ENCODE results near the gene RHEX.
"Not testable (repeated sequence)": the region's sequence is repeated elsewhere in the genome, so short reads cannot be mapped to it uniquely, and the experiment has no call there.

Gene RHEX

DNA sequence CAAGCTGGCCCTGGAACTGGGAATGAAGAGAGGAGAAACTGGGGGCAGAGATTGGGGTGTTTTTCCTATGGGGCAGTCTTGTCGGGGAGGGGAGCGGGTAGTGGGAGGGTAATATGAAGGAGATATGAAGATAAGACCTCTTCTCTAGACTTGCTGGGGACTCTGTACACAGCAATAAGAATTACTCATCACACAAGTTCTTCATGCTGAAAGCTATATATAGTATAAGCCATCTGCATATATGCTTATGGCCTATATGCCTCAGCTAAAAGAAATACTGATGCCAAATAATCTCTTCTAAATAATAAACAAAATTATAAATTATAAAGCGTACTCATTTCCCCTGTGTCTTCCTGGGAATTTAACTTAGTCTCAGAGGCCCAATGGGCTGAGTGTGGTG, 7.9 kb downstream of the RHEX start:
- no peak for DNase-seq

DNA sequence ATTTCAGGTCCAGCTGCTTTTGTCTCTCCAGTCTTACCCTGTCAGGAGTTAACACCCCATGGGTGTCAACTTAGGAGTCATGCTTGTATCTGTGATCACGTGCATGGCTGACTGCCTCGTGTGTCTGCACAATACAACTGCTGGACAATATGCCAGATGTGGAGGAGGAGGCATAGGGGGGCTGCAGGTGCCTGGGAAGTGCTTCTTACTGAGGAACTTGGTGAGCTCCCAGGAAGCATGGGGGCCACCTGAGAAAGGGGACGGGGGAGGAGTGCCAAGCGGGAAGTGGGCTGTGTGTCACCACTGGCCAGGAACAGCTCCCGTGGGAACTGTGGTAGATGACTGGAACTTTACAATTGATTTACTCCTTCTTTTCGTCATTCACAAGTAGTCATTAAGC, 9.5 kb downstream of the RHEX start:
- DNase-seq = peak; percentile 41

DNA sequence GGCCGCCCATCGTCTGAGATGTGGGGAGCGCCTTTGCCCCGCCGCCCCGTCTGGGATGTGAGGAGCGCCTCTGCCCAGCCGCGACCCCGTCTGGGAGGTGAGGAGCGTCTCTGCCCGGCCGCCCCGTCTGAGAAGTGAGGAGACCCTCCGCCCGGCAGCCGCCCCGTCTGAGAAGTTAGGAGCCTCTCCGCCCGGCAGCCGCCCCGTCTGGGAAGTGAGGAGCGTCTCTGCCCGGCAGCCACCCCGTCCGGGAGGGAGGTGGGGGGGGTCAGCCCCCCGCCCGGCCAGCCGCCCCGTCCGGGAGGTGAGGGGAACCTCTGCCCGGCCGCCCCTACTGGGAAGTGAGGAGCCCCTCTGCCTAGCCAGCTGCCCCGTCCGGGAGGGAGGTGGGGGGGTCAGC, 11.0 kb downstream of the RHEX start:
- DNase-seq = not testable (repeated sequence)

DNA sequence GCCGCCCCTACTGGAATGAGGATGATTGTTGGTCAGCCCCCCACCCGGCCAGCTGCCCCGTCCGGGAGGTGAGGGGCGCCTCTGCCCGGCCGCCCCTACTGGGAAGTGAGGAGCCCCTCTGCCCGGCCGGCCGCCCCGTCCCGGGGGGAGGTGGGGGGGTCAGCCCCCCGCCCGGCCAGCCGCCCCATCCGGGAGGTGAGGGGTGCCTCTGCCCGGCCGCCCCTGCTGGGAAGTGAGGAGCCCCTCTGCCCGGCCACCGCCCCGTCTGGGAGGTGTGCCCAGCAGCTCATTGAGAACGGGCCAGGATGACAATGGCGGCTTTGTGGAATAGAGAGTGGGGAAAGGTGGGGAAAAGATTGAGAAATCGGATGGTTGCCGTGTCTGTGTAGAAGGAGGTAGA, 11.5 kb downstream of the RHEX start:
- DNase-seq = not testable (repeated sequence)

DNA sequence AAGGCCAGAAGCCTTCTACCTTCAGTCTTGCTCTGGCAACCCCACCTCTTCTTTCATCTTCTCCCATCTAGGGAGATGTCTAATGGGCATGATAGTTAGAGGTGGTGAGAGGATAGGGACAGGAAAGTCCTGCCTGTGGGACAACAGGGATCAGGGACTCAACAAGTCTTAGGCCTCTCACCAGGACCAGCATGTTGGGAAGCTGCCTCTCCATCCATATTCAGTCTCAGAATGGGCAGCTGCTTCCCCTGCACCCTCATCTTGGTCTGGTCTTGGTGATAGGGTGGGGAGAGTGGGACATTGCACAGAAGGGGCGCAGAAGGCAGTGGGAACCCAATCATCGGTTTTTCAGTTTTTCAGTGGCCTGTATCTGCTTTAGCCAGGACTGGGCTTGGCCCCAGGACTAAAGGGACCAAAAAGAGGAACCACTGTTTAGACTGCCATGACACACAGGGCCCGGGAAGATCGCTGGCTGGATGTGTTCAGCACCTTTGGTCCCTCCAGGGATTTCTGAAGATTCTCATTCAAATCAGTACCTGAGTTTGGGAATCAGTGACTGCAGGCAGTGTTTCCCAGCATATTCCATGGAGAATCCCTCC, 12.7 kb downstream of the RHEX start:
- no peak for DNase-seq

DNA sequence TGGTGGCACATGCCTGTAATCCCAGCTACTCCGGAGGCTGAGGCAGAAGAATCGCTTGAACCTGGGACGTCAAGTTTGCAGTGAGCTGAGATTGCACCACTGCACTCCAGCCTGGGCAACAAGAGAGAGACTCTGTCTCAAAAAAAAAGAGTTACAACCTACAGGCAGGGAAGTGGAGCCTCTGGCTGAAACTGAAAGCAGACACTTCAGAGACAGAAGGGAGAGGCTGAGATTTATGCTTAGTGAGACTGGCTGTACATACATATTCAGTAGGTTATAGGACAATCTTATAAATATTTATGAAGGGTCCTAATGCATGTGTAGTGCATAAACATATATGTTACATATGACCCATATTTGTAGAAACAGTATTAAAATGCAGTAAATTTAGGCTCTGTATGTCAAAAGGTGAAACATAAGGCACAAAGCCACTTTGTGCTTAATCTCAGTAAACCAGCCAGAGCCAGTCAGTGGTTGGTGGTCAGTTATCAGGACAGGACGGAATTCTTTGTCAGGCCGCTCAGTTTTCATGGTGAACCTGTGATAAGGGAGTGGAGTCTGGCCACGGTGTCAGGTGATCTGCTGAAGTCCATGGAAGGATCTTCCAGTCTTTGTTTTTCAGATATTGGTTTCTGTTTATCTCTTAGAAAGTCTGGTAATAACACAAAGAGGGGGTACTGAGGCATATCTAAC, 13.7 kb downstream of the RHEX start:
- no peak for DNase-seq

DNA sequence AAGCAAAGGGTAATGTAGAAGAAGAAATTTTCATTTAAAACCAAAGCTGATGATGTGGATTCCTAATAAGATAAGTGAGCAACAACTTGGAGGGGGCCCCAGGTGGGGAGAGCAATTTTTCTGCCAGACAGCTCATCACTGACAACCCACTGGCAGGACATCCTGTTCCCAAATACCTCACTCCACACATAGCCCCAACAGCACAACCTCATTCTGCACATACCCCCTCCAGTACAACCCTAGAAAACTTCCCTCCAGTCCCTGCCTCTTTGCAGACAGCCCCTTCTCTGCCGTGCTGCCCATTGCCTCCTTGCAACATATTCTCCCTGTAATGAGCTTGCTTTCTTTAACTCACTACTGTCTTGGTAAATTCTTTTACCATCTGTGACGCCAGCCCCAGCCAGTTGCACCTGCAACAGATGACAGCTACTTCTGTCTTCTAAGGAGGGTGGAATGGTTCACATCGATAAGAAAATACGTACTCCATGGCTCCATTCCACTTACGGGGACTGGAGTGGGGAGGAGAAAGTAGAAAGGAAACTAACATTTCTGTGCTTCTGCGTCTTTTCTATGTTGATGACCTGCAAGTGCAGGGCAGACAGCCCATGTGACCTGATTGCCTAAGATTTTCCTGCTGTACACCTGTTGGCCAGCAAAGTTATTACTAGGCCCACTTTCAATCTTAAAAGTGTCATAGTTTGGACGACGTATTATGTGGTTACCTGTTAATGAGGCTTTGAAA, 14.7 kb downstream of the RHEX start:
- no peak for DNase-seq

DNA sequence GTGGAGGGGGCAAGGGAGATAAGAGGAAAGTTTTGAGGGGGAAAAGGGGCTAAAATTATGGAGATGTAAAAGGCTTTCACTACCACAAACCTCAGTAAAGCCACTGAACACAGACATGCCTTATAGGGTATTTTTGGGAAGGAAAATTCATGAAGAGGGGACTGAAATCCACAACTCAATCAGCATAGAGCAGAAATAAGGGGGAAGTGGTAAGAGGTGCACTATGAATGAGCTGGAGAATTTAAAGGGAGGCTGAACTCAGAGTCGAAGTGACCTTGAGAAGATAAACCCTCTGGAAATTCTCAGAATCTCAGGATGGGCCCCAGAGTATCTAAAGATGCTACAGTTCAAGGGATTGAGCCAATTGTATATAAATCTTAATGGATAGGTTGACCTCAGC, 15.3 kb downstream of the RHEX start:
- no peak for DNase-seq

DNA sequence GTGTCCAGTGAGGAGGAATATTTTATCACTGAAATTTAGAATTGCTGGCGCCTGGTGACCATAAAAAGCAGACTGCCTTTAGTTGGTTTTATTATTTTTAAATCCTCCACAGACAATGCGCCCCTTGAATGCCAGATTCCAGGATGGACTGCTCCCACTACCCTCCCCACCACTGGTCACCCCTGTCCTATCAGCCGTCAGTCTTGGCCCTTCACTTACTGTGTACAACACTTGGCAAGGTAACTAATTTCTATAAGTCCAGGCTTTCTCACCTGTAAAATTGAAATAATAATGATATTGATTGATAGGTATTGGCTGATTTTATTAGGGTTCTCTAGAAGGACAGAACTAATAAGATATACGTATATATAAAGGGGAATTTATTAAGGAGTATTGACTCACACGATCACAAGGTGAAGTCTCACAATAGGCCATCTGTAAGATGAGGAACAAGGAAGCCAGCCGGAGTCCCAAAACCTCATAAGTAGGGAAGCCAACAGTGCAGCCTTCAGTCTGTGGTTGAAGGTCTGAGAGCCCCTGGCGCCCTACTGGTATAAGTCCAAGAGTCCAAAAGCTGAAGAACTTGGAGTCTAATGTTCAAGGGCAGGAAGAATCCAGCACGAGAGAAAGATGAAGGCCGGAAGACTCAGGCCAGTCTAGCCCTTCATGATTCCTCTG, 17.8 kb downstream of the RHEX start:
- DNase-seq = no peak

DNA sequence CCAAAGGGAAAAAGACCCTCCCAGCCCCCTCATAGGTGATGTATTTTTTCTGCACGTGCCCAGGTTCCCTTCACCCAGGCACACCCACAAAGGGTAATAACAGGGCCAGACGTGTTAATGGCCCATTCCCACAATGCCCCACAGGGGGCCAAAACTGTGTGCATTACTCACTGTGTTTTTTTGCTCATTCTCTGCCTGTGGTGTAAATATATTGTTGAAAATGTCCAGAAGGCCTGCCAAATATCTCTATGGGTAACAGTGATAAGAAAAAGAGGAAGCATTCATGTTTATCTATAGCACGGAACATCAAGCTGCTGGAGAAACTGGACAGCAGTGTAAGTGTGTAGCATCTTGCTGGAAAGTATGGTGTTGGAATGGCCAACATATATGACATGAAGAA, 21.9 kb downstream of the RHEX start:
- no peak for DNase-seq

DNA sequence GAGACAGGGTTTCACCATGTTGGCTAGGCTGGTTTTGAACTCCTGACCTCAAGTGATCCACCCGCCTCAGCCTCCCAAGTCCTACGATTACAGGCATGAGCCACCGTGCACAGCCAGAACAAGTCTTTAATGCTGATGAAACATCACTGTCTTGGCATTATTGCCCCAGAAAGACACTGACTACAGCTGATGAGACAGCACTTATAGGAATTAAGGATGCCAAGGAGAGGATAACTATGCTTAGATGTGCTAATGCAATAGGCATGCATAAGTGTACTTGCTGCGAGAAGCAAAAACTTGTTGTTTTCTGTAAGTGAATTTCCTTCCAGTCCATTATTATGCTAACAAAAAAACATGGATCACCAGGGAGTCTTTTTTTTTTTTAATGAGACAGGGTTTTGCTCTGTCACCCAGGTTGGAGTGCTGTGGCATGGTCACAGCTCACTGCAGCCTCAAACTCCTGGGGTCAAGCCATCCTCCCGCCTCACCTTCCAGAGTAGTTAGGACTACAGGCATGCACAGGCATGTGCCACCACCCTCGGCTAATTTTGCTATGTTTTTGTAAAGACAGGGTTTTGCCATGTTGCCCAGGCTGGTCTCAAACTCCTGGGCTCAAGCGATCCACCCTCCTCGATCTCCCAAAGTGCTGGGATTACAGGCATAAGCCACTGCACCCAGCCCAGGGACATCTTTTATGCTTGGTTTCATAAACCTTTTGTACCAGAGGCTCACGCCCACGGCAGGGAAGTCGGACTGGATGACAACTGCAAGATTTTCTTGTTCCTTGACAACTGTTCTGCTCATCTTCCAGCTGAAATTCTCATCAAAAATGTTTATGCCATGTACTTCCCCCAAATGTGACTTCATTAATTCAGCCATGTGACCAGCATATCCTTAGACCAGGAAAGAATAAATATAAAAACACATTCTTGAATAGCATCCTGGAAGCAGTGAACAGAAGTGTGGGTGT, 23.1 kb downstream of the RHEX start:
- no peak for DNase-seq

DNA sequence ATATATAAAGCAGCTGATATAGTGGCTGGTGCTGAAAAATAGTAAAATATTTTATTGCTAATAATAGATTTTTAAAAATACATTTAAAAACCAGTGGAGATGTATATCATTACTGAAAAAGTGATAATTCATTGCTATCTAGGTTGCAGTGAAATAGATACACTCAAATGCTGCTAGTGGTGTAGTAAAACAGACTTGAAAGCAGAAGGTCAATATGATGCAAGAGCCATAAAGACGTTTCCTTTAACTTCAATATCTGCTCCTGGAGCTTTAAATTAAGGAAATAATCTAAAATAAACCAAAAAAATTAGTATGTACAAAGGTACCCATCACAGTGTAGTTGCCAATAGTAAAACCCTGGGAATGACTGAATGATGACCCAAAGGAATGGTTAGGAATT, 26.2 kb downstream of the RHEX start:
- DNase-seq = no peak

DNA sequence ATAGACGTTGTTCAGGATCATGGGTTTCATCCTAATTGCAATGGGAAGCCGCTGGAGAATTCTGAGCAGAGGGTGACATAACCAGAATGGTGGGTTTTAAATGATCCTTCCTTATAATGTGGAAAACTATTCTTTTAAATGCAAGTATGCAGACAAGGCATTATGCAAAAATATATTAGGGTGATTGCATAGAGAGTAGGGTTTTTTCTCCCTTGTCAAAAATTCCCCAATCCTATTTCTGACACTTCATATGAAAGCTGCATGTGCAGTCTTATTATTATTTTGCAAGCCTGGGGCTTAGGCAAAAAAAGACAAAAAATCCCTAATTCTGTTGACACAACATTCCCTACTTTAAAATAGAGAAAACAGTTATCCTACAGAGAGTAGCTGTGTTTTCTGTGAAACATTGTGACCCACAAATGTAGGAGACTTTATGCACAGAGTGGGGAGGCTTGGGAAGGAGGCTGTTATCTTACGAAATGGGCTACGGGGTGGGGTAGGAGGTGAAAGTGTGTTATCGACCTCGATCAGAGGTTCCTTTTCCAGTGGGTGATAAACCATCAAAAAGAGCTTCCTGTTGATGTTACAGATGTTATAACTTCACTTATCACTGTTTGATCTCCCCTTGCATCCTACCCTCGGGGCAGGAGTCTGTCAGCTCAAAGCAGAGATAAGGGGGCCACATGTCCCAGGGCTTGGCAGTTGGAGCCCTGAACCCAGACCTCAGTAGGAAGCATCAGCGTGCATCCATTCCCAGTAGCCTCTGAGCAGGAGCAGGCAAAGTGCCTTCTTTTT, 27.2 kb downstream of the RHEX start:
- no peak for DNase-seq

DNA sequence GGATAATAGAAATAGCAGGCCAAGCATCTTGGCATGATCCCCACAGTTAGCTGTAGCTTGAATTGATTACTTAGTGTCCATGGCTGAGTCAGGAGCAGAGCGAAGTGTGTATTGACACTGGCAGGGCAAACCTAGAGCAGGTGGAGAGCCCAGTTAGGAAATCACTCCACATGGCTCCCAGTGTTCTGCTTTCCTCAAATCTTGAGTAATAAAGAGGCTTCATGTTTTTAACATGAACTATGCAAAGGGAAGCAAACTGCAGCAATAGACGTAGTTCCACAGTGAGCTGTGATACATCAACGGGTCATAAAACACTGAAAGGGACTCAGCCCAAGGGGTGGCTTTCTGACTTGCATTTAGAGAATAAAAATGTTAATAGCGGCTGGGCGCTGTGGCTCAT, 28.9 kb downstream of the RHEX start:
- no peak for DNase-seq

DNA sequence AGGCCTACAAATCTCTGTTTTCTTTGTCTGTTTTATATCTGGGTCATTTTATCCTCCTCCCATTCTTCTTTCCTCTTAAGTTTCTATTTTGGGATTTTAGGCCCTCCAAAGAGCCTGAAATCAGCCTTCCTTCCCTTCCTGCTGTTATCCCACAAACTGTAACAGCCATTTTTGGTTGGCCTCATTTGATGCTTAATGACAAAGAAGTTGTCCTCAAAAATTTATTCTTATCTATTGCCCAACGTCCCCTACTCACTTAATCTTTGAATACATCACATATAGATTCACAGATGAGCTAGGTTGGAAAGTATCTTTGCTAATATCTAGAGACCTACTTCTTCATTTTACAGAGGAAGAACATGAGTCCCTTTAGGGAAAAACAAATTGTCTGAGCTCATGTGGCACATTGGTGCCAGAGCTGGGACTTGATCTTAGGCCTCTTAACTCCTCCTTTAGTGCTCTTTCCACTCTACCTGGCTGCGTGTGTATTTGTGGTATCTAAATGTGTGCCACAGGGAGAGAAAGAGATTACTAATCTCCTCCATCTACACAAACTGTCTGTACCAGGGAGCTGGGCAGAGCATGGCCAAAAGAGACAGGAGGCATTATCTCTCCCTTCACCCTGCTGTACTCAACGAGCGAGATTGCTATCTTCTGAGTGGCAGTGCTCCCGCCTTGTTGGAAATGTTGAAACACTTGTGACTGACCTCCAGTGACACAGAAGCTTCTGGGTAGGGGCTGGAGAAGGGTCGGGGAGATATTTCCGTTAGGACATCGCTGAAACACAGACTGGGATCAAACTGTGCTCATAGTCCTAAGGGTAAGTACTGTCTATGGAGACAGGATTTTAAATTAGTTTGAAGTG, 30.1 kb downstream of the RHEX start:
- no peak for DNase-seq

DNA sequence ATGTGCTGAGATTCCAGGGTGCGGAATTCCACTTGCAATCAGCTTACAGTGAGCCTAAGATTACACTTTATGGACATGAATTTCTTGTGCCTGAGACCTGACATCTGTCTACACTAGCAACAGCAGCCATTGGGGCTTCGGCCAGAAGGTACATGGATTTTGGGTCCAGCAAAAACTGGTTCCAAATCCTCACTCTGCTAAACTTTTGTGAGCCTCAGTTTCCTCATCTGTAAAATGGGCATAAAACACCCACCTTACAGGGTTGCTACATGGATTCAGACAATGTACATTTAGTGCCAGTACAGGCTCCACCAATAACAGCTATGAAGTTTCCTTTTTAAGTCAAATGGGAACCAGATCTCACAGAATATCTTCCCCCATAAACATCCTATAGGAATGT, 30.8 kb downstream of the RHEX start:
- DNase-seq = no peak

DNA sequence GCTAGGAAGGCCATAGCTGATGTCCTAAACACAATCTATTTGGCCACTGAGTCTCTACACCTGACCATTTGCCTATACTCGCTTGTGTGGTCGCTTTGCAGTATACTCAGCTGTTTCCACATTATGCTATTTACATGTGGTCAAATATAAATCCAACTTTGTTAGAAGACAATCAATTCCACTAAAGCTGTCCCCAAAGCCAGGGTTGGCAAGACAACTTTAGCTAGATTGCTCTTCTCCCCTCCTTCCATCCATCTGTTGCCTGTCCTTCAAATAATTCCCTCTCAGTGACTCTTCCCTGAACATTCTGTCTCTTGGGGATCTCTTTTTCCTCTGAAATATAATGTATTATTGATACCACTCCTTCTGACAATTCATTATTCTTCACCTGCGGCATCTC, 34.1 kb downstream of the RHEX start:
- no peak for DNase-seq

DNA sequence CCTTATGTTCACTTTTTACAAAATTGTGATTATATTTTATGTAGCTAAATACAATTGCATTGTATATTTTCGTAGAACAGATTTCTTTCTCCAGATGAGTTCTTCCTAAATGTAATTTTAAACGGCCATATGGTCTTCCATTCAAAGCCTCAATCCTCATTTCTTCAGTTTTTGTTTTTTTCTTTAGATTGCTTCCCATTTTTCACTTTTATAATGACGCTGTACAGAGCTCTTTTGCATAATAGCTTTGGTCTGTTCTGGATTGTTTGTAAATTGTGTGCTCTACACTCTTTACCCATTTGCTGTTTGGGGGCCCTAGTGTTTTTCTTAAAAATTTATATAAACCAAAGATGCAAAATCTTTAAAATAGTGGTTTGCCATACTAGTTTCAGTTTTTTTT, 36.4 kb downstream of the RHEX start:
- no peak for DNase-seq

DNA sequence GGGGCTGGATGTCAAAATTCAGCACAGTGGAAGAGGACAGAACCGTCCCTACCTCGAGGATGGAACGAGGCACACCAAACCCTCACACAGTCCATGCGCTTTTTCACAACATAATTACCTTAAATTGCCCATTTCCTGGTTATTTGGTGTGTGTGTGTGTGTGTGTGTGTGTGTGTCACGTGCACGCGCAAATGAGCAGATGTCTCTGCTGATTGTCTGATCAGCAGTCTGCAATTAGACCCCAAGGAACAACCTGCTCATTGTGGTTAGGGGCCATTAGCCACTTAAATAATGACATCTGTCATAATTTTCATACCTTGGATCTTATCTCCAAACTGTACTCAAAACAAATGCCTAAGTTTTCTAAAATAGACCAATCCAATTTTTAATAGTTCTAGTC, 41.1 kb downstream of the RHEX start:
- no peak for DNase-seq

DNA sequence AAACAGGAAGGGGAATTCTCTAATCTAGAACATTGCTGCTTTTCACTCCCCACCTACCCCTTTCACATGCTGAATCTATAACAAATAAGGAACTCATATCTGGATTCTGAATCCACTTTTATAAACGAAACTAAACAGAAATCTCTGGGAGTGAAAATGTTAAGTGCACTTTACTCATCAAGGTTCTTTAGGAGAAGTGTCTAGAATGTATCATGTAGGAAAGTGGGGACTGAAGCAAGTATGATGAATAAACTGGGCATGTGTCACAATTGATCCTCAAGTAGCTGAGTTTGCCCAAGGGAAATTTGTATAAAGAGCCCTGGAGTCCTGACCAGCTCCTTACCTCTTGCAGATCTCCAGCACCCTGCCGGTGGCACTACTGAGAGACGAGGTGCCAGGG, 44.4 kb downstream of the RHEX start:
- no peak for DNase-seq
